Fibroblast of skin of scalp (primary cell): Measurements from ENCODE around the gene HERC4.
"Not testable (repeated sequence)": the region's sequence is repeated elsewhere in the genome, so short reads cannot be mapped to it uniquely, and the experiment has no call there.

Experiments
- DNase-seq: peaks from one replicate; pipeline ENCODE4 v3.0.0-alpha.2; 2013

The HERC4 gene

DNA sequence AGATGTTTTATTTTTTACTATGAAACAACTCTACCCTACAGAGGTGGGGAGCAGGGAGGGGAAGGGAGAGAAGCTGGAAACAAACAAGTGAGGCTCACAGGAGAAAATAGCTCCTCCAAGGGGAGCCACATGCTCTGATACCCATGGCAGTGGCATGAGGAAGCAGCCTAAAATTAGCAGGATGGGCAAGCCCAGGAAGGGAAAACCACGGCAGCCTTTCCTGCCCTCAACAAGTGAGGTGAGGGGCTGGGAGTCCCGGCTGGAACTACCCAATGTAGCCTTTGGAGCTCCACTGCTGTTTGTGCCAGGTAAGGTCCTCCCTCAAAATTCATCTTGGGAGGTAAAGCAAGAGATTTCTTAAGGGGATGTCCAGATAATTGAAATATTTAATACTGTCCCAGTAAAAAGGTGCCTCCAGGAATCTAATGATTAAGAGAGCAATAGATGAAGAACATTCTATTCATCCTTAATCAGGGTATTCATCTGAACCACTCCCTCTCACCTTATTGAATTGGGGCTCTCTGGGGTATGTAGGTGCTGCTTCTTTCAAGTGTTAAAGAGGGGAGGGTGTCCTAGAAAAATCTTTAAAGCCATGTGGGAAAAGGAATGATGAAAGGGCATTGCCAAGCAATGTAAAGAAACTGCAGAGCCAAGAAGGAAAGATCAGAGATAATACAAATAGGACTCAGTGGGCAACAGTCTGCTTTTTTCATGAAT, 12.8 kb upstream of the HERC4 start:
- no peak for DNase-seq

DNA sequence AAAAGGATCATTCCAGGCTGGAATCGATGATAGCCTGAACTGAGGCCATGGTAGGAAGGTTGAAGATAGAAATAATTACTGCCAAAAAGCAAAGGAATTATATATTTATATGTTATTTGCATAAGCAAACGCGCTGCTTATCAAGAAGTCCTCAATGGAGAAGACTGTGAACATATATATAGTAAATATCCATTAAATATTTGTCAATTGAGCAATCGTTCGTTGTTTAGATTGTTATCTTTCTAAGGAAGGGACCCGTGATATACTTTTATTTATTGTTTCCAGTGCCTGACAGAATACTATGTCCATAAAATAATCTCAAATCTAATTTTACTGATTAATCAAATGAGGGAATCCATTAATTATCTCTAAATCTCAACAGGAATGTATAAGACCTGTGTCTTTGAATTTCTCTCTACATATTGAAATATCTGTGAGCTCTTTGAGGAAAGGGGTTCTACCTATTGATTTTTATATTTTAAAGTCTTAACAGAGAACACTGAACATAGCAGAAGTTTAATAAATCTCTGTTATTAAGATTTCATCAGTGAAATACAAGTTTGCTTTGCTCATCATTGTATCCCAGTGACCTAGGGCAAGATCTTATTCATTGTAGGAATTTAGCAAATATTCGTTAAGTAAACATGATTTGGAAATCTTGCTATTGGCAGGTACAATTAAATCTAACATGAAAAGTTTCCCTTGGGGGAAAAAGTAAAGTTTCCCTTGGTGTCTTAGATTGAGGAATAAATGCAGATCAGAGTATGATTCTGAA, 12.0 kb upstream of the HERC4 start:
- no peak for DNase-seq

DNA sequence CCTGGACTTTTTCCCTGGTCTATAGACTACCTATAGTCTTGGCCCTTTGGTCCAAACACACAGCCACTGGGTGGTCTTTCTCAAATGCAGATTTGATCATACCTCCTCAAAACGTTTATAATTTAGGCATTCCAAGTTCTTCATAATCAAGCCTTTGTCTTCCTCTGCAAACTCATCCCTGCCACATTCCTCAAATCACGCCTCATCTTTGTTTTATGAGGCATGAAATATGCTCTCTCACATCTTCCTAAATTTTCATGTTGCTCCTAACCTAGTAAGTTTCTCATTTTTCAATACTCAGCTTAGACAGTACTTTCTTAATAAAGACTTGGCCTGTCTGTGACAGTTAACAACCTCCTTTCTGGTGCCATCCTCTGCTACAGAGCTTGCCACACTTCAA, 10.9 kb upstream of the HERC4 start:
- peak; percentile 38 for DNase-seq

GRCh38 chr10:68084469-68084868, 9.4 kb upstream of the HERC4 start:
- DNase-seq, result no peak

DNA sequence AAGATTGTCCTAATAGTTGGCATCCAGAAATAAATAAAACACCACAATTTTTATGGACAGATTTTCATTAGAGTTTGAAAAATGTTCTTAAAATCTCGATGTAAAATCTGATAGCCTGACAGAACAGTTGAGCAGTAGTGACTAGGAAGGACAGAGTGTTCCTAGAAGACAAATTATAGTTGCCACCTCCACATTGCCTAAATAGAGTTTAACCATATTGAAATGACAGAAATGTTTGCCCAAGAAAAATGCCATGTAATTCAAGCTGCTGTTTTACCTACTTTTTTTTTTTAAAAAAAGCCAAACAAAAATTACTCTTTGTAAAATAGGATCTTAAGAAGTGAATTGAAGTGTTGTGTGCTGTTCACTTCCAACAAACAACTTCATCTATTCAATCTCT, 8.9 kb upstream of the HERC4 start:
- no peak for DNase-seq

DNA sequence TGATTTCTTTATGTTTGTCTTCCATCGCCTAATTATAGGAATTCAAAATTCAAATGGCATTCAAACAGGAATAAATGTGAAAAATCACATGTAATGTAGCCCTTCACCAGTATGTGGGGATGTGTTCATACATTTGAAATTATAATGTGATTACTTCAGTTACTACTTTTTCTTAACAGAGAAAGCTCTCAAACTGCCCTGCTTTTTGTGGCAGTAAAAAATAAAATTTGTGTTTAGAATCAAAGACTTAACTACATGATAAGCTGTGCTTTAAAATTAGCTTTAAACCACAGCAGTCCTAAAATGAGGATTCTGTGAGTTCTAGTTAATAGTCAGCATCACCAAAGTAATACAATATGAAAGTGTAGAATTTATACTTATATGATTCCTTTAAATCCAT, 7.8 kb upstream of the HERC4 start:
- peak; percentile 63 for DNase-seq

- DNase-seq, result no peak
Measured at GRCh38 chr10:68081916-68082315, 6.8 kb upstream of the HERC4 start.

- DNase-seq, result no peak
Measured at GRCh38 chr10:68080853-68081431, 5.9 kb upstream of the HERC4 start.

- DNase-seq, result no peak
Measured at GRCh38 chr10:68079434-68079833, 4.4 kb upstream of the HERC4 start.

GRCh38 chr10:68077026-68077425, 1.9 kb upstream of the HERC4 start:
- DNase-seq, result no peak

DNA sequence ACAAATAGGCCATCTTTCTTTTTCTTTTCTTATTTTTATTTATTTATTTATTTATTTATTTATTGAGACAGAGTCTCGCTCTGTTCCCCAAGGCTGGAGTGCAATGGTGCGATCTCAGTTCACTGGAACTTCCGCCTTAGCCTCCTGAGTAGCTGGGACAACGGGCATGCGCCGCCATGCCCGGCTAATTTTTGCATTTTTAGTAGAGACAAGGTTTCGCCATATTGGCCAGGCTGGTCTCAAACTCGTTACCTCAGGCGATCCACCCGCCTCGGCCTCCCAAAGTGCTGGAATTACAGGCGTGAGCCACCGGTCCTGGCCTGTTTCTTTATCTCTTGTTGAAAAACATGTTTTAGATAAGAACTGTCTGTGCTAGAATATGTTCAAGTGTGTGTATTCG, 998 bp upstream of the HERC4 start:
- DNase-seq, result not testable (repeated sequence)

GRCh38 chr10:68075550-68076004, 494 bp upstream of the HERC4 start:
- no peak for DNase-seq

GRCh38 chr10:68074031-68074774, 880 bp downstream of the HERC4 start:
- DNase-seq, result no peak

DNA sequence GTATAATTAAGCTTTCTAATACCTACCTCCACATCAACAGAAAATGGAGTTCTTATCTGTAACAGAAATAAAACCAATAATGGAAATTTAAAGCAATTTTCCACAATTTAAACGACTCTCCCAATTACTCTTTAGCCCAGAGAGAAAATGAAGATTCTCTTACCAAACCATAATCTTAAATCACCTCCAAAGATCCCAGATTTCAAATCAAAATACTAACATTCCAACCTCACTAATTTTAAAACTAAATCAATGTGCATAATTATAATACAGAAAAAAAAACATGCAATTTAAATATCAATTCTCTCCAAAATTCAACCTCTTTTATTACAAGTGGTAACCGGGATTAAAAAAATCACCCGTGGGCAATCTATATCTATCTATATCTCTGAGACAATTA, 1.5 kb downstream of the HERC4 start:
- no peak for DNase-seq

- no peak for DNase-seq
Measured at GRCh38 chr10:68067508-68067907, 7.6 kb downstream of the HERC4 start.

DNA sequence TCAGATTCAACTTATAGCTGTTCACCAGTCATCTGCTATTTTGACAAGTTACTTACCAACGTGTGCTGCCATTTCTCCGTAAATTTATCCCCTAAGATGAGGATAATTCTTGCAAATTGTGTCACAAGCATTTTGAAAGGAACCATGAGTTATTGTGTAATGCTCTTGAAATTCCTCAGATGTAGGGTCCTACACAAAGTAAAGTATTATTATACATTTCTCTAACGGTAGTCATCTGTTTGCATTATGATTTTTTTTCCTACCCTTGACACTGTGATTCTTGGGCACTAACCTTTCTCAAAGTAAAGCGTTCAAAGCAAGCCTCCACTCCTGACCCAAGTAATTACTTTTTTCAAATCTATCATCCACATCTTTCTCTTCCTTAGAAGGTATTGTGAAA, 8.1 kb downstream of the HERC4 start:
- peak; percentile 40 for DNase-seq

DNA sequence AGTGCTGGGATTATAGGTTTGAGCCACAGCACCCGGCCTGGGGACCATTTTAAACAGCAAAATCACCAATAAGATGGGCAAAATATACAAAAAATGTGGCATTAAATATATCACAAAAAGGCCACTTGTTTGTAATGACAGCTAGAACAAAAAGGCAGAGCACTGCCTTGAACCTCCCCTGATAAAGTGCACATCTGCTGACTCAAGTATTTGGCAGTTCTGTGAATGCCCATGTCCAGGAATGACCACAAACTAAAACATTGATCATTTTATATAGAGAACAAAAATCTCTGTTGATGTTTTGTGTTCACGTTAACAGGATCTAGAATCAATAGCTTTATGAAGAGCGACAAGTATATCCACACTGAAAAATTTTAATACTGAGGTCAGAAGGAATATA, 21.5 kb downstream of the HERC4 start:
- DNase-seq, result no peak

DNA sequence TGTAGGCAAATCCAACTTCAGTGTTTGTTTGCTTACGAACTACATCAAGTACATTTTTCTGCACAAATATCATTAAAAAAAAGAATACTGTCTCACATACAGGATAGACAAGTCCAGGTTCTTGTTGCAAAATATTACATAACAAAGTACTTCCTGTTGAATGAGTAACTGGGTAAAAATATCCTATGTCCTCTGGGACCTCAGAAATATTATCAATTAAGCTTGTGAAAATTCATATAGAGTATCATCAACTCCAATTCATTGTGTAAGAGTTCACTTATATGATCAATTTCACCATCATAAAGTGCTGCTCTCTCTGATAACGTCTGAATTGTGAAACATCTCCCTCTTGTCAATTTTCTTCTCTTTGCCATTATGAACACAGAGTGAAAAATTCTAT, 22.6 kb downstream of the HERC4 start:
- no peak for DNase-seq

- DNase-seq, result no peak
Measured at GRCh38 chr10:68049289-68050078, 25.6 kb downstream of the HERC4 start.

GRCh38 chr10:68047554-68048327, 27.3 kb downstream of the HERC4 start:
- no peak for DNase-seq

DNA sequence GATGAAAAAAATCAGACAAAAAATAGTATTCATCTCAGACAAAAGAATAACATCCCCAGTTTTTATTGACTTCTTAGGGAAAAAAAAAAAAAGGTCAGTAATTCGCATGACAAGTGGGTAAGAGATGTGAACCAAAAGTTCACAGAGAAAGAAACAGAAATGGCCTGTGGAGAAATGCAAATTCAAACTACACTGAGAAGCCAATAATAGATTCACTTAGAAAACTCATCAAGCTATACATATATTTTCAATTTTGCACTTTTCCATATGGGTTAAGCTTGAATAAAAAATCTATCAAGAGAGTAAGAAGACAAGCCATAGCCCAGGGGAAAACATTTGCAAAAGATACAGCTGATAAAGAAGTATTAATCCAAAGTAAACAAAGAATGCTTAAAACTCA, 28.0 kb downstream of the HERC4 start:
- no peak for DNase-seq
